Mesendoderm (in vitro differentiated cells): ENCODE measurements around the gene ZSWIM8.

Experiments
- DNase-seq: peaks from one replicate; pipeline ENCODE4 v3.0.0; 2013
- H2AK5ac ChIP-seq: 2 replicates; pipeline ENCODE4 v1.6.1; 2013; ENCODE audit warnings: low read length, inconsistent platforms
- H2BK120ac ChIP-seq: 2 replicates; pipeline ENCODE4 v1.6.1; 2013; ENCODE audit warnings: low read depth, mild to moderate bottlenecking, low read length, moderate library complexity, mixed read lengths
- H2BK15ac ChIP-seq: replicated peaks from 2 replicates; pipeline ENCODE4 v1.6.1; 2013; ENCODE audit warnings: low read depth, mild to moderate bottlenecking, moderate library complexity
- H2BK5ac ChIP-seq: 2 replicates; pipeline ENCODE4 v1.6.1; 2013; ENCODE audit warnings: low read length, inconsistent platforms
- H3K18ac ChIP-seq: 2 replicates; pipeline ENCODE4 v1.6.1; 2013; ENCODE audit warnings: mild to moderate bottlenecking, low read length, mixed read lengths
- H3K23ac ChIP-seq: one replicate; pipeline ENCODE4 v1.6.1; 2013; ENCODE audit warnings: low read length
- H3K27ac ChIP-seq: 2 replicates; pipeline ENCODE4 v1.5.1; 2013; ENCODE audit warnings: low read depth, mild to moderate bottlenecking, inconsistent platforms, low read length, moderate library complexity
- H3K27me3 ChIP-seq: 2 replicates; pipeline ENCODE4 v1.6.1; 2013; ENCODE audit warnings: low read length, control low read depth, mild to moderate bottlenecking, inconsistent platforms; ENCODE audit not compliant: insufficient read depth, poor library complexity
- H3K36me3 ChIP-seq: 2 replicates; pipeline ENCODE4 v1.6.1; 2013; ENCODE audit warnings: low read length, inconsistent platforms; ENCODE audit not compliant: control insufficient read depth, insufficient read depth
- H3K4ac ChIP-seq: one replicate; pipeline ENCODE4 v1.6.1; 2013; ENCODE audit warnings: low read depth, mild to moderate bottlenecking, low read length, moderate library complexity
- H3K4me1 ChIP-seq: 2 replicates; pipeline ENCODE4 v1.6.1; 2013; ENCODE audit warnings: low read depth, low read length, inconsistent platforms; ENCODE audit not compliant: control insufficient read depth
- H3K4me2 ChIP-seq: 2 replicates; pipeline ENCODE4 v1.6.1; 2013; ENCODE audit warnings: low read length
- H3K4me3 ChIP-seq: 2 replicates; pipeline ENCODE4 v1.5.1; 2013; ENCODE audit warnings: mild to moderate bottlenecking, low read length
- H3K56ac ChIP-seq: one replicate; pipeline ENCODE4 v1.6.1; 2013; ENCODE audit warnings: low read length
- H3K79me1 ChIP-seq: 2 replicates; pipeline ENCODE4 v1.6.1; 2013; ENCODE audit warnings: low read length, inconsistent platforms
- H3K79me2 ChIP-seq: 2 replicates; pipeline ENCODE4 v1.6.1; 2013; ENCODE audit warnings: mild to moderate bottlenecking, low read length; ENCODE audit not compliant: control insufficient read depth, insufficient read depth
- H3K9ac ChIP-seq: 2 replicates; pipeline ENCODE4 v1.6.1; 2013; ENCODE audit warnings: low read length, inconsistent platforms
- H4K5ac ChIP-seq: one replicate; pipeline ENCODE4 v1.6.1; 2013; ENCODE audit warnings: low read length
- H4K8ac ChIP-seq: one replicate; pipeline ENCODE4 v1.6.1; 2013; ENCODE audit warnings: low read depth, mild to moderate bottlenecking, control low read depth, low read length, moderate library complexity
- WGBS: extraction: QIAGEN DNeasy Blood & Tissue Kit; methylation state at CpG from one replicate; pipeline ENCODE4 v1.1.7; 2013; ENCODE audit warnings: low lambda C conversion rate, missing lambda C conversion rate; ENCODE audit not compliant: insufficient coverage; ENCODE audit errors: extremely low coverage; 5-methylcytosine and 5-hydroxymethylcytosine counted together

The ZSWIM8 gene

DNA sequence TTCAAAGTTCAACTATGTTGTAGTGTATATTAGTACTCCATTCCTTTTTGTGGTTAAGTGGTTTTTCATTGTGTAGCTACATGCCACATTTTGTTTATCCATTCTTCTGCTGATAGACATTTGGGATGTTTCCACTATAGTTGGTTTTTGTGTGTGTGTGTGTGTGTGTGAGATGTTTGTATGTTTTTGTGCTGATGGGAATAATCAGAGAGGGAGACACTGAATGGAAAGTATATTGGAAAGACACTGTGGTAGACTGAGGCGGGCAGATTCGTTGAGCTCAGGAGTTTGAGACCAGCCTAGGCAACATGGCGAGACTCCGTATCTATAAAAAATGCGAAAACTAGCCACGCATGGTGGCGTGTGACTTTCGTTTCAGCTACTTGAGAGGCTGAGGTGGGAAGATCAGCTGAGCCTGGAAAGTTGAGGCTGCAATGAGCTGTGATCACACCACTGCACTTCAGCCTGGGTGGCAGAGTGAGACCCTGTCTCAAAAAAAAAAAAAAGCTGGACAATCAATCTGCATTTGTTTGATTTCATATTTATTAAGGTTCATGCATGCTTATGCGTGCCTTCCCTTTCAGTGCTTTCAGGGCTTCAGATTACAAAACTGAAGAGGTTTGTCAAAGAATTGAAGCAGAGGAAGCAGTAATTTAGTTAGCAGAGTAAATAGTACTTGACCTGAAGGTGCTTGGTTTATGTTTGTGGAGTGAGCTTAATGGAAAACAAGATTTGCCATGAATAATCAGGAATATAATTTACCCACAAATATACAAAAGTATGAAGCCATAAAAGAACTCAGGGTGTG, 26.5 kb upstream of the ZSWIM8 start:
- no peak for DNase-seq
- no peaks in the 10 kb centered on the region for H3K79me1 ChIP-seq
- no peak overlapping the region for H2BK5ac ChIP-seq
- H3K36me3 ChIP-seq = peaks cover 15% of the 10 kb centered on the region
- H2BK120ac ChIP-seq = no peak overlapping the region
- no peak overlapping the region for H3K4me3 ChIP-seq
- no peak overlapping the region for H3K4me2 ChIP-seq
- no peak overlapping the region for H3K27ac ChIP-seq
- H2AK5ac ChIP-seq = no peak overlapping the region
- no peak overlapping the region for H4K8ac ChIP-seq
- H3K9ac ChIP-seq = no peak overlapping the region
- H3K23ac ChIP-seq = no peak overlapping the region
- H3K4me1 ChIP-seq = no peaks in the 10 kb centered on the region
- H2BK15ac ChIP-seq = no peak overlapping the region
- H3K4ac ChIP-seq = no peak overlapping the region
- no peak overlapping the region for H3K18ac ChIP-seq
- no peaks in the 10 kb centered on the region for H3K79me2 ChIP-seq
- H3K27me3 ChIP-seq = no peaks in the 10 kb centered on the region
- no CpG with 5 or more reads among the region's 9 CpGs for WGBS
- no peak overlapping the region for H3K56ac ChIP-seq
- H4K5ac ChIP-seq = no peak overlapping the region

DNA sequence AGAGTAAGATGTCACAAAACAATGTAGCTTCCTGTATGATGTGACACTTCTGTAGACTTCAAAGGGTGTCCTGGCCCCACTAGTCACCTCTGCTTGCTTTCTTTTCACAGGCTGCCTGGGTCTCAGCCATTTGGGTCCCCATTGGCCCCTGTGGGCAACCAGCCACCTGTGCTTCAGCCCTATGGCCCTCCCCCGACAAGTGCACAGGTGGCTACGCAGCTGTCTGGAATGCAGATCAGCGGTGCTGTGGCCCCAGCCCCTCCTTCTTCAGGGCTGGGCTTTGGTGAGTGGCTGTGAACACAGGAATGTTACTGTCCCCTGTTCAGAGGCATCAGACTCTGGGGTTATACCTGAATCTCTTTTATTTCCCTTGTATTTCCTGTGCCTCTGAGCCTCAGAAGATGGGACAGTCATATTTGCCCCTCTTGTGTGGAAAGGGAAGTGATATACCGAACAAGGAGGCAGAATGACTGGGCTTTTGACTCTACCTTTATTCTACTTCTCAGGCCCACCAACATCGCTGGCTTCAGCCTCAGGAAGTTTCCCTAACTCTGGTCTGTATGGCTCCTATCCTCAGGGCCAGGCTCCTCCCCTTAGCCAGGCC, 25.8 kb upstream of the ZSWIM8 start:
- Histone ChIP-seq H3K79me1 (no peaks in the 10 kb centered on the region), H2BK5ac (no peak overlapping the region), H3K4me3 (no peak overlapping the region), H3K23ac (no peak overlapping the region), H4K5ac (no peak overlapping the region), H3K36me3 (peaks cover 18% of the 10 kb centered on the region), H3K9ac (no peak overlapping the region), H3K18ac (no peak overlapping the region), H3K4me1 (no peaks in the 10 kb centered on the region), H4K8ac (no peak overlapping the region), H3K4ac (no peak overlapping the region), H3K56ac (no peak overlapping the region), H3K27me3 (no peaks in the 10 kb centered on the region), H3K4me2 (no peak overlapping the region), H2AK5ac (no peak overlapping the region), H3K27ac (no peak overlapping the region), H2BK120ac (no peak overlapping the region), H2BK15ac (no peak overlapping the region), H3K79me2 (no peaks in the 10 kb centered on the region)
- WGBS = no CpG with 5 or more reads among the region's 5 CpGs
- DNase-seq = no peak

DNA sequence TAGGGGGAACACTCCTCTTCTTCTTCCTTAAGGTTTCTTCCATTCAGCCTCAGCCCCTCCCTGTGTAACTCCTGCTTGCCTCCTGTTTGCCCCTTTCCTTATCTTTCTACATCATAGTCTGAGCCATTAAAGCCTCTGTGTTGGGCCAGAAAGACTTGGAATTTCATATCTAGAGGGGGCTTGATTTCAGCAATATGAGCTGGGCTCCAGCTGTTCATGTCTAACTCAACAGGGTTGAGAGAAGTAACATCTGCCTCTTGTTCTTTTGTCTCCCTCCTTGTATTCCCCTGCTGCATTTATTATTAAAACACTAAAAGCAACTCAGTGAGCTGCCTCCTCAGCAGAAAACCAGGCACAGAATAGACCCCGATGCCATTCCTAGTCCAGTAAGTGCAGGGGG, 23.6 kb upstream of the ZSWIM8 start:
- Histone ChIP-seq H3K79me1 (no peaks in the 10 kb centered on the region), H3K56ac (no peak overlapping the region), H3K4ac (no peak overlapping the region), H3K23ac (no peak overlapping the region), H2AK5ac (no peak overlapping the region), H3K36me3 (peaks cover 28% of the 10 kb centered on the region), H2BK120ac (no peak overlapping the region), H3K4me3 (no peak overlapping the region), H2BK5ac (no peak overlapping the region), H3K27me3 (no peaks in the 10 kb centered on the region), H3K18ac (no peak overlapping the region), H4K8ac (no peak overlapping the region), H3K4me1 (no peaks in the 10 kb centered on the region), H3K79me2 (no peaks in the 10 kb centered on the region), H3K27ac (no peak overlapping the region), H3K4me2 (no peak overlapping the region), H2BK15ac (no peak overlapping the region), H3K9ac (no peak overlapping the region), H4K5ac (no peak overlapping the region)
- no peak for DNase-seq
- WGBS = no CpG with 5 or more reads among the region's 1 CpG

DNA sequence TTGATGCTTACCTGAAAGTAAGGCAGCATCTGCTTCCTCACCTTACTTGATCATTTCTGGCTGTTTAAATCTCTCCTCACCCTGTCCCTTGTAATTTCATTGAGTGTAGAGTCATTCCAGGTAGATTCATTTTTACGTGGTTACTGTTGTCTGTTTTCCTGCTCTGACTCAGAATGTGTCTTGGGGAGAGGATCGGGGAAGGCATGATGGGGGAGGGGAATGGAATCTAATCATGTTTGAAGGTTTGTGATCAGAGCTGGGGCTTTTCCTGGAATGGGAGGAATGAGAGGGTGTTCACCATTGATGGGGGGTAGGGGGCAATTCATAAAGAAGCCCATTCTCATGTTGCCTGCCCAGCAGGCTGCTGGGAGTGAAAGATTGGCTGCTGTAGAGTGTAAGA, 22.5 kb upstream of the ZSWIM8 start:
- Histone ChIP-seq H4K5ac (no peak overlapping the region), H3K36me3 (peaks cover 32% of the 10 kb centered on the region), H3K27ac (no peak overlapping the region), H3K79me1 (no peaks in the 10 kb centered on the region), H3K56ac (no peak overlapping the region), H3K23ac (no peak overlapping the region), H2BK5ac (no peak overlapping the region), H2AK5ac (no peak overlapping the region), H3K18ac (no peak overlapping the region), H3K4me1 (no peaks in the 10 kb centered on the region), H2BK120ac (no peak overlapping the region), H4K8ac (no peak overlapping the region), H3K4me3 (no peak overlapping the region), H3K4ac (no peak overlapping the region), H3K79me2 (no peaks in the 10 kb centered on the region), H2BK15ac (no peak overlapping the region), H3K9ac (no peak overlapping the region), H3K4me2 (no peak overlapping the region), H3K27me3 (no peaks in the 10 kb centered on the region)
- WGBS = no CpG with 5 or more reads among the region's 2 CpGs
- DNase-seq = no peak

DNA sequence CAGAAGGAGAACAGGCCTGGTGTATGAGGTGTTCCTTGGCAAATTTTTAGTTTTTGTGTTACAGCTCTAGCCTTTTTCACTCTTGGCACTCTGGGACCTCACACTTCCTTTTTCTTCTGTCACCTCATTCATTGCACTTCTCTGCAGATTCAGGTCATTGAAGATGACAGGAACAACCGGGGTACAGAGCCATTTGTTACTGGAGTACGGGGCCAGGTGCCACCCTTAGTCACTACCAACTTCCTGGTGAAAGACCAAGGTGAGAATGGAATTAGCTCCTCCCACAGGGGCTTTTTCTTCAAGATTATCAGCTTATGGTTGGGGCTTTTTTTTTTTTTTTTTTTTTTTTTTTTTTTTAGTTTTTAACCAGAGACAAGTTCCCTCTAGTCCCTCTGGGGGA, 22.1 kb upstream of the ZSWIM8 start:
- Histone ChIP-seq H3K4me2 (no peak overlapping the region), H3K18ac (no peak overlapping the region), H3K4me3 (no peak overlapping the region), H4K8ac (no peak overlapping the region), H3K56ac (no peak overlapping the region), H3K4ac (no peak overlapping the region), H4K5ac (no peak overlapping the region), H2BK120ac (no peak overlapping the region), H3K79me1 (no peaks in the 10 kb centered on the region), H2AK5ac (no peak overlapping the region), H2BK15ac (no peak overlapping the region), H3K36me3 (peaks cover 32% of the 10 kb centered on the region), H2BK5ac (no peak overlapping the region), H3K27ac (no peak overlapping the region), H3K23ac (no peak overlapping the region), H3K27me3 (no peaks in the 10 kb centered on the region), H3K9ac (no peak overlapping the region), H3K4me1 (no peaks in the 10 kb centered on the region), H3K79me2 (no peaks in the 10 kb centered on the region)
- no CpG with 5 or more reads among the region's 2 CpGs for WGBS
- DNase-seq = no peak
